MCF 10A (cell line): ENCODE results near the gene ALDH1A3. TPM values are rescaled to one million over a fixed set of nuclear protein-coding genes. Genes with fewer than 3 reads are reported as not detected.

Experiments used
- BruUV-seq: library from RNA; stranded (reverse); fragments of 400-500 nt; replicated peaks from 2 replicates; lab custom pipeline; 2021; lab: Mats Ljungman, UMichigan
- CTCF ChIA-PET: fragments of 300-600 bp; sonication (Branson Sonifier 250); formaldehyde crosslinking; extraction: SDS; loops from one replicate; lab custom pipeline; 2021; ENCODE audit warnings: antibody characterized with exemption, inconsistent platforms; lab: Yijun Ruan, JAX
- POLR2A ChIA-PET: fragments of 300-600, 350-650 bp; sonication (Branson Sonifier 250); formaldehyde crosslinking; extraction: SDS; loops from one replicate; lab custom pipeline; 2020; ENCODE audit warnings: antibody characterized with exemption, inconsistent platforms; lab: Yijun Ruan, JAX
- DNase-seq: peaks from one replicate; pipeline ENCODE4 v3.0.0-alpha.2; 2018; ENCODE audit not compliant: unreplicated experiment
- H3K27ac Mint-ChIP-seq: one replicate; pipeline ENCODE4 v1.8.0; 2022; ENCODE audit warnings: mild to moderate bottlenecking, low read depth, mixed read lengths; ENCODE audit not compliant: unreplicated experiment
- H3K27me3 Mint-ChIP-seq: one replicate; pipeline ENCODE4 v1.8.0; 2022; ENCODE audit warnings: mixed read lengths; ENCODE audit not compliant: insufficient read depth, unreplicated experiment
- H3K36me3 Mint-ChIP-seq: one replicate; pipeline ENCODE4 v1.8.0; 2022; ENCODE audit warnings: mild to moderate bottlenecking, moderate library complexity, mixed read lengths; ENCODE audit not compliant: insufficient read depth, unreplicated experiment
- H3K4me1 Mint-ChIP-seq: one replicate; pipeline ENCODE4 v1.8.0; 2022; ENCODE audit warnings: mixed read lengths; ENCODE audit not compliant: insufficient read depth, unreplicated experiment
- H3K4me3 Mint-ChIP-seq: one replicate; pipeline ENCODE4 v1.8.0; 2022; ENCODE audit warnings: mild to moderate bottlenecking, moderate library complexity, mixed read lengths; ENCODE audit not compliant: unreplicated experiment
- H3K9me3 Mint-ChIP-seq: one replicate; pipeline ENCODE4 v1.8.0; 2022; ENCODE audit warnings: mixed read lengths; ENCODE audit not compliant: unreplicated experiment
- CTCF ChIP-seq: fragments of 200-600 bp; IDR thresholded peaks from one replicate; pipeline ENCODE4 v1.8.0; 2022; ENCODE audit warnings: antibody characterized with exemption, mild to moderate bottlenecking; ENCODE audit not compliant: unreplicated experiment
- intact Hi-C: fragments of 100-400 bp; cut with micrococcal nuclease; formaldehyde crosslinking; loops from 2 replicates; pipeline ENCODE4 v1.14.1; 2022
- total RNA-seq: library from RNA; stranded (reverse); gene quantifications from 2 replicates; pipeline ENCODE4 v1.2.3, GENCODE V29; 2022

The ALDH1A3 gene
- total RNA-seq, 1 experiment from 2014 or later = 4.3 TPM

- Mint-ChIP-seq H3K27ac (no peak overlapping the region), H3K36me3 (peaks cover 26% of the 10 kb centered on the region), H3K4me3 (no peak overlapping the region), H3K27me3 (no peaks in the 10 kb centered on the region), H3K4me1 (peaks cover 19% of the 10 kb centered on the region), H3K9me3 (no peaks in the 10 kb centered on the region)
- intact Hi-C loops = no loop called here
- CTCF ChIA-PET = no interaction called here
- no TSS peak for BruUV-seq
- TF ChIP-seq CTCF = no peak
- POLR2A ChIA-PET = no interaction called here
- DNase-seq = no peak
Observed at GRCh38 chr15:100924436-100924835, 44.8 kb downstream of the ALDH1A3 start.

- Mint-ChIP-seq H3K27me3 (no peaks in the 10 kb centered on the region), H3K27ac (no peak overlapping the region), H3K36me3 (peaks cover 26% of the 10 kb centered on the region), H3K4me3 (no peak overlapping the region), H3K4me1 (peaks cover 15% of the 10 kb centered on the region), H3K9me3 (no peaks in the 10 kb centered on the region)
- ChIA-PET CTCF (interaction anchor here (0.6 kb wide), 1 partner anchor 76 kb away, joined by 4 read pairs; no protein-coding TSS in a partner anchor), POLR2A (no interaction called here)
- TF ChIP-seq CTCF = no peak
- no TSS peak for BruUV-seq
- intact Hi-C loops = no loop called here
- no peak for DNase-seq
Observed at GRCh38 chr15:100925480-100925879, 45.8 kb downstream of the ALDH1A3 start.

- H3K4me3 Mint-ChIP-seq = no peak overlapping the region
- H3K9me3 Mint-ChIP-seq = no peaks in the 10 kb centered on the region
- intact Hi-C loops = no loop called here
- ChIA-PET POLR2A (no interaction called here), CTCF (interaction anchor here (1.1 to 3.1 kb wide), 2 partner anchors 9 to 82 kb away, joined by 3 to 18 read pairs; partner anchors contain the start of gene LRRK1)
- H3K27me3 Mint-ChIP-seq = no peaks in the 10 kb centered on the region
- DNase-seq = no peak
- H3K4me1 Mint-ChIP-seq = peaks cover 7% of the 10 kb centered on the region
- no peak for TF ChIP-seq CTCF
- no peak overlapping the region for H3K27ac Mint-ChIP-seq
- H3K36me3 Mint-ChIP-seq = peaks cover 26% of the 10 kb centered on the region
- no TSS peak for BruUV-seq
Observed at GRCh38 chr15:100926258-100926657, 46.6 kb downstream of the ALDH1A3 start.

- Mint-ChIP-seq H3K4me3 (no peak overlapping the region), H3K27me3 (no peaks in the 10 kb centered on the region), H3K4me1 (peaks cover 7% of the 10 kb centered on the region), H3K36me3 (peaks cover 30% of the 10 kb centered on the region), H3K9me3 (no peaks in the 10 kb centered on the region), H3K27ac (peak overlapping the region; percentile 70)
- DNase-seq = no peak
- CTCF ChIA-PET = interaction anchor here (1.1 to 3.1 kb wide), 2 partner anchors 10 to 81 kb away, joined by 3 to 18 read pairs; partner anchors contain the start of gene LRRK1
- intact Hi-C loops = no loop called here
- TF ChIP-seq CTCF = no peak
- POLR2A ChIA-PET = no interaction called here
- BruUV-seq = no TSS peak
Observed at GRCh38 chr15:100926971-100927756, 47.5 kb downstream of the ALDH1A3 start.
